ENCODE measurements around the gene FAT1. TPM values are rescaled to one million over a fixed set of nuclear protein-coding genes. Genes with fewer than 3 reads are reported as not detected.

Gene FAT1
- total RNA-seq, 1 experiment from 2014 or later, result 50.2 TPM

DNA sequence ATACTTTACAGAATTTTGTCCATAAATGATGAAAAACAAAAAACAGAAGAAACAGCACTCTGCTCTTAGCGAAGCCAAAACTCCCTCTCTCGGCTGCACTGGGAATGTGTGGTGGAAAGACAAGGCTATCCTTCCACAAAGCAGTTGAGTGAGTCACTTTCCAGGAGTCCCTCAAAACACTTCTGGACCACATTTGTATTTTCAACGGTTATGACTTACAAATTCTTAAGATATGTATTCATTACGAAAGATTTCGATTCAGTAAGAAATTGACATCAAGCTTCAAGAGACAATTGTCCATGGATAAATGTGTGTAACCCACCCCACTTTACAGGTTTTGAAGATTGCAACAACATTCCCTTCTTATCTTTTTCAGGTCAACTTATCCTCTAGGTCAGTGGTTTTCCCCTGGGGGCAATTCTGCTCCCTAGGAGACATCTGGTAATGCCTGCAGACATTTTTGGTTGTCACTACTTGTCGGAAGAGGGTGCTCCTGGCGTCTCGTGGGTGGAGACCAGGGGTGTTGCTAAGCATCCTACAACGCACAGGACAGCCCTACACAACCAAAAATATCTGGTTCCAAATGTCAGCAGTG lies 101.6 kb downstream of the FAT1 start:
- peak; percentile 74 for DNase-seq (ENCODE audit: low read depth)

DNA sequence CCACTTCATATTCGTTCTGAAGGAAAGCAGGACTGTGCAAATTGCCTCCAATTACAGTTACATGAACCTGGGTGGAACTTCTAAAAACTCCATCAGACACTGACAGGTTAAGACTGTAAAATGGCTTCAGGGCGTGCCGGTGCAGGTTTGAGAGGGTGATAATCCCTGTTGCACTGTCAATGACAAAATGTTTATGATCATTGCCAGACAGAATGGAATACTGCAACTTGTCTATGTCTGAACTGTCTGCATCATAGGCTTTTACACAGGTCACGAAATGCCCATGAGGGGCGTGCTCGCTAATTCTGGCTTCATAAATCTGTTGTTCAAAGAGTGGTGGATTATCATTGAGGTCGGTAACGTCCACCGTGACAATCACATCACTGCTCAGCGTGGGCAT lies 104.6 kb downstream of the FAT1 start:
- DNase-seq (ENCODE audit: low read depth), result no peak

DNA sequence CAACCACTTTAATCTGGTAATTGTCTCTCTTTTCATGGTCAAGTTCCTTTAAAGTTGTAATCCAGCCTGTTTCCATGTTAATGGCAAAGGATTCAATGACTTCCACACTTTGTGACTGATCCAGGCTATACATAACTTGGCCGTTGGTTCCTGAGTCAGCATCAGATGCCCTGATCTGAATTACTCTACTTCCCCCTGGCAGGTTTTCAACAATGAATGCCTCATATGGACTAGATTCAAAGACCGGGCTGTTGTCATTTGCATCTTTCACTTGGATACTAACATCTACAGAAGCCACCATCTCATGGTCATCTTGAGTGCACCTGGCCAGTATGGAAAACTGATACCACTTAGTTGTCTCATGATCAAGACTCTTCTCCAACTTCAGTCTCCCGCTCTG lies 105.7 kb downstream of the FAT1 start:
- no peak for DNase-seq (ENCODE audit: low read depth)

DNA sequence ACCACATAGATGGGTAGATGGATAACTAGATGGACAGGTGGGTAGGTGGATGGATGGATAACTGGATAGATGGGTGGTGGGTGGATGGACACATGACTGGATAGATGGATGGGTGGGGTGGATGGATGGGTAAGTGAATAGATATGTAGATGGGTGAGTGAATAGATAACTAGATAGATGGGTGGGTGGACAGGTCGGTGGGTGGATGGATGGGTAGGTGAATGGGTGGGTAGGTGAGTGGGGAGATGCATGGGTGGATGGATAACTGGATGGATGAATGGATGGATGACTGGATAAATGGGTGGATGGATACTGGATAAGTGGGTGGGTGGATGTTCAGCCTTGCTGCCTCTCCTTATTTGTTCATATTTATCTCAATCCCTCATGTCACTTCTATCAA lies 116.2 kb downstream of the FAT1 start:
- DNase-seq (ENCODE audit: low read depth), result no peak

DNA sequence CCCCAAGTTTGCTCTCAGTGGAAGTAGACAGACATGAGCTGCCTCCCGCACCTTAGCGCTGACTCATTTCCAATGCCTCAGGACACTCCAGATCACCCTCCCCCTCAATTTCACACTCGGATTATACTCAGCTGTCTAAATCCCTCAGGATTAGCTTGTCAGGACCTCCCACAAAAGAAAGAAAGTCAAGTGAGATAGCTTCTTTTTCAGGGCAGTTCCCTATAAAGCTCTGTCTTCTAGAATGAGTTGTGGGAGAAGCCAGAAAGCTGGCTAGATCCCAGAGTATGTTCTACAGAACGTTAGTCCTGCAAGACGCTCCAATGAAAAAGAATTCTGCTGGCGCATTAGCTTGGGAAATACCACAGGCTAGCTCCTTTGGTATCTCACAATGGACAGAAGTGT lies 117.1 kb downstream of the FAT1 start:
- DNase-seq (ENCODE audit: low read depth), result peak; percentile 21

DNA sequence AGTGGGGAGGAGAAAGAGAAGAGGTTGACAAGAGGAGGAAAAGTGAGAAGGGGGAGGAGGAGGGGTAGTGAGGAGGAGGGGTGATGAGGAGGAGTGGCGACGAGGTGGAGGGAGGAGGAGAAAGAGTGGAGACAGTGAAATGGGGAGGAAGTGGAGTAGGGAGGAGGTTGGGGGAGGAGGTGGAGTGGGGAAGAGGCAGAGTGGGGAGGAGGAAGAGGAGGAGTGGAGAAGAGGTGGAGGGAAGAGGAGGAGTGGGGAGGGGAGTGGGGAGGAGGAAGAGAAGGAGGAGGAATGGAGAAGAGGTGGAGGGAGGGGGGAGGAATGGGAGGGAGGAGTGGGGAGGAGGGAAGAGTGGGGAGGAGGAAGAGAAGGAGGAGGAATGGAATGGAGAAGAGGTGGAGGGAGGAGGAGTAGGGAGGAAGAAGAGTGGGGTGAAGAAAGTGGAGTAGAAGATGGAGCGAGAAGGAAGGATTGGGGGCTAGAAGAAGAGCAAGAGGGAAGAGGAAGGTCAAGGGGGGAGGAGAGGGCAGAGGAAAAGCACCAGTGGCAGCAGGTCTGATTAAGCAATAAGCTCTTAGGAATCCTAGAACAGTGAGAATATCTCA lies 118.3 kb downstream of the FAT1 start:
- DNase-seq (ENCODE audit: low read depth), result no peak

DNA sequence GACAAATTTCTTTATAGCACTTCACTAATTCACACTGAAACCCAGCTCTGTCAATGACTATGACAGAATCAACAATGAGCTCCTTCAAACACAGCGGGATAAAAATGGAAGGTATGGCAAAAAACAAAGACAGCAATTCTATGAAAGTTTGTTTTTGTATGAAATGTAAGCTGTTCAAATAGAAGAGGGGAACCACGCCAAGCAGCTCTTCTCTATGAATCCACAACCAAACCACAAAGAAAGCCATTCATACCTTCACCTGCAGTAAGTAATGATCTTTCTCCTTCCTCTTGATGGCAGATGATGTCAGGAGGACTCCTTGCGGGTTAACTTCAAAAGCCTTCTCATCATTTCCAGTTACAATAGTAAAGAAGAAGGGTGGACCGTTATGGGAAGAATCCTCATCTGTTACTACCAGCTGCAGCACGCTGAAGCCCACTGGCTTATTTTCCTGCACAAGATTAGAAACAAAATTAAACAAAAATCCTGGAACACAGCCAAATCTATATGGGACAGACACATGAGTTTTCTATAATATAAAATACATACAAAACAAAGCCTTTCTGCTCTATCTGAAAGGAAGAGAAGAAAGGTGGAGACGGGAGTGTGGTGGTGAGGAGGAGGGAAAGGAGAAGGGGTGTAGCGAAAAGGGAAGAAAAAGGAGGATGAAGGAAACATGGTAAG lies 119.4 kb downstream of the FAT1 start:
- no peak for DNase-seq (ENCODE audit: low read depth)

DNA sequence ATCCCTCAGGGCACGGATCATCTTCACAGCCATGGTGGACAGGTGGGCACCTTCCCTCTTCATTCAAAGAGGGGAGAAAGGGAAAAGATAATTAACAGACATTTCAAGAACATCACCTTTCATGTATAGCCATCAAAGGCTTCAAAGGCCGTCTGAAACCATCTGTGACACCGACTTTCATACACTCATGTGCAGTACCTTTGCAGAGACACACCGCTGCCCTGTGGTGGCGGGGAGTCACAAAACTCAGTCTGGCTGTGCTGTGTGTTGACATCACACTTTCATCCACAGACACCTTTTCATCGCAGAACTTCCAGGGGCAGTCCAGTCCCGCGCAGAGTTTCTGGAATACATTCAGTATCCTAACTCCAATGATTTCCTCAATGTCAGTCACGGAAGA lies 120.7 kb downstream of the FAT1 start:
- DNase-seq (ENCODE audit: low read depth), result no peak

DNA sequence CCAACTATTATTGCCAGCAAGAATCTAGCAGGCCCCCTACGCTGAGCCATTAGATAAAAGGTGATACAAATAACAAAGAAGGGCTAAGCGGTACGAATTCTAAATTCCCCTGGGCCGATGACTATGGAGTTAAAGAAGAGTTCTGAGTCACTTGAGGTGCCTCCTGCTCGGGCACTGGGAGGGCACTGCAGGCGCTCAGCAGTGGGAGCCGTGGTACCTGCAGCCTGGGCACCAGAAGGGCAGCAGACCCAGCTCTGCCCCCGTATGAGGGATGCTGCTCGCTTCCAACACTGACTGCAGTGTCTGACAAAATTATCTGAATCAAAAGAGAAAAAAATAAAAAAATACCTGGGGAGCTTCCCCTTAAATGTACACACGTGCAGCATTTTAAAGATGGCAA lies 124.2 kb downstream of the FAT1 start:
- DNase-seq (ENCODE audit: low read depth), result no peak

DNA sequence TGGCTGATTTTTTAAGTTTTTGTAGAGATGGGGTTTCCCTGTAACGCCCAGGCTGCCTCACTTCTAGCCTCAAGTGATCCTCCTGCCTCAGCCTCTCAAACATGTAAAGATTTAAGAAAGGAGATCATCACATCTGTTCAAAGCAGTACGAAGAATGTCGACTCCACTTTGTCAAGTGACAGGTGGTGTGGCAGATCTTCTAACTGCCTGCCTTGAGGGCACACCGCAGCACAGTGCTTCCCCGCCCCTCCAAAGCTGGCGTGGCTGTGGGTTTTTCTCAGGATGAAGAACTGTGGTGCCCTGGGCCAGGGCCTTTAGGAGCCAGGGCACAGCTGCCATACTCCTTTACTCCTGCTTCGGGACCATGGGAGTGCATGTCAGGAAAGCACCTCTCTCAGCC lies 125.0 kb downstream of the FAT1 start:
- no peak for DNase-seq (ENCODE audit: low read depth)

DNA sequence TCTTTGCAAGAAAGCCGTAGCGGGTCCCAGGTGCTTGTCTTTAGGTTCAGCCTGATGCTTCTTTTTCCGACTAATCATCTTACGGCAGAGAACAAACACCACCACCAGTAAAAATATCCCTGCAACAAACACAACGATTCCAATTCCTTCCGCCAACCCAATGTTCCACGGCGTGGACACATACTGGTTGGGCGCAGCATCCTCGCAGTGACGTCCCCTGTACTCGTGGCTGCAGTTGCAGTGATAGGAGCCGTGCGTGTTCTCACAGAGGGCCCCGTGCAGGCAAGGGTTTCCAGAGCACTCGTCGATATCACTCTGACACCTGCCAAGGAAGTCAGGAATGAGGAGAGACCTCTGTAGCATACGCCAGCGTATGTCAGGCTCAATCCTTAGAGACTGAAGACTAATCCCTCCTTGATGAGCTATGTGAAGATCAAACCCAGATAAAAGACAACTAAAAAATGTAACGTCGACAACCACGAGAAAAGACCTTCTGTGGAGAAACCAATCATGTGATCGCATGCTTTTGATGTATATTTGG lies 126.7 kb downstream of the FAT1 start:
- DNase-seq (ENCODE audit: low read depth), result no peak

DNA sequence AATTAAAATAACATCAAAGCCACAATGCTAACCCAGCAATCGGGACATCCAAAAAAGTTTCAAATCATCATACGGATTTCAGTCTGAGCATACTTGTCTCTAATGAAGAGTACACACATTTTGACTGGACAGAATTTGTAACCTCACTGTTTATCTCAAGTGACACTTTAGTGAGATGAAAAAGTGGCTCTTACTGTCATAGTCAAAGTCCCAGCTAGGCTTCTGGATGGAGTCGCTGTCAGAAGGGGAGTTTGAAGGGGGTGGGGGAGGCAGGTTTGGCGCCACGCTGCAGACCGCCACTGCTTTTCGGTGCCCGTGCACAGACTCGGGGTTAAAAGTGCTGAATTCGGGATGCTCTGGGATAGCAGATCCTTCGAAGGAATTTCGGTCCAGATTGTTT lies 127.3 kb downstream of the FAT1 start:
- no peak for DNase-seq (ENCODE audit: low read depth)

DNA sequence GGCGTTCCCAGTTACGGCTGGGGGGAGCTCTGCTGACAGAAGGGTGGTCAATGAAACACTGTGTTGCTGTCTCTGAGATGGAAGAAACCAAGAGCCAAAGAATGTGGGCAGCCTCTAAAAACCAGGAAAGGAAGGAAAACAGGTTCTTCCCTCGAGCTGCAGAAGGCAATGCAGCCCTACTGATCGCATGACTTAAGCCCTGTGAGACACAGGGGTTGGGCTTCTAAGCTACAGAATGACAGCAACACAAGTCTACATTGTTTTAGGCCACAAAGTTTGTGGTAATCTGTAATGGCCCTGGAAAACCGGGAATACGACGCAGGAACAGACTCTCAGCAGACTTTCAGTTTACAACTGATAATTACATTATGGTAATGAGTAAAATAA lies 130.1 kb downstream of the FAT1 start:
- no peak for DNase-seq (ENCODE audit: low read depth)

DNA sequence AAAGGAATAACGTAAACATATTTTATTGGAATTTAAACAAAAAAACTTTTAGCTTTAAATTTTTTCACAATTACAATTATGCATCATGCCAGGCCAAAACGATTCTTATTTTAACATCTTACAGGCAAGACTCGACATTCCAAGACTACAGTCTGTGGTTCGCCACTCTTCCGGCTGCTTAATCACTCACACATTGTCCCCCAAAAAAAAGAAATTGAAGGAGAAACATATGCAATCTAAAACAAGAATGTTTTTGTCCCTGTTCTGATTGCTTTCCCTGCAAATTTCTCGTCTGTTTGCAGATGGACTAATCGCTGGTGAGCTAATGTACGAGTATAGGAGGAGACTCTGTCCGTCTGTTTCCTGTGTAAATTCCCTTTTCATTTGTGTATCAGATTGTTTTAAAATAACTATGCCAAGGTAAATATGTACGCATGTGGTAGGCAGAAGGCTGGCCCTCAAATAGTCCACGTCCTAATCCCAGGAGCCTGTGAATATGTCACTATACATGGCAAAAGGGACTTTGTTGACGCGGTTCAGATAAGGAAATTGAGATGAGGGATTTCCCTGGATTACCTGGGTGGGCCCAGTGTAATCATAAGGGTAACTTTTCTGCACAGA lies 130.6 kb downstream of the FAT1 start:
- DNase-seq (ENCODE audit: low read depth), result no peak

DNA sequence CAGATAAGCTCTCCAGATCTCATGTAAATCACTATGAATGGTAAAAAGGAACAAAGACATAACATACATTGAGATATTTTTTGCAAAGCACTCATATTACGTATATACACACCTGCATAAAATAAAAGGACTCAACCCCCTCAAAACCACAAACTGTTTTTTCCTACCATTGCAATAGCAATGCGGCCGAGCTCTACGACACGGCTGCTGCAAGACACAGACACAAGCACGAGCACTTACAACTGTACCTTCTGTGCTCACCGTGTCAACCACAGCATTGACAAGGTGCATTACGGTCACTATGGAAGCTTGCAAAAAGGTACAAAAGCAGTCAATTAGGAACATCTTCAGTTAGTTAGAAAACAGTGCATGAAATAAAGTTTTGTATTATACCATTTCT lies 131.2 kb downstream of the FAT1 start:
- no peak for DNase-seq (ENCODE audit: low read depth)

DNA sequence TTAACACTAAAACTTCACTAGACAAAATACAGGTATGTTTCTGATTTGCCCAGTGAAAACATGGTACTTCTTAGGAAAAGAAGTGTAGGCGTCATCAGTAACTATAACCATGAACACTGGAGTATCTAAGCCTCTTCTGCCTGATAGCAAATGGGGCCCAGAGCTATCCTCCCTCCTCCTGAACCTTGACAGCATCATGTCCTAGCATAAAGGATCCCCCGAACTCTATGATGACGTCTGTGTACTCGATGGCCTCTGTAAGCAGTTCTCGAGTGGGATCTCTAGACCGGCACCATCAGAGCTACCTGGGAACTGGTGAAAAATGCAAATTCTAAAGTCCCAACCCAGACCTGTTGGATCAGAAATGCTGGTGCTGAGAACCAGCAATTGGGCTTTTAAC lies 132.0 kb downstream of the FAT1 start:
- DNase-seq (ENCODE audit: low read depth), result no peak

DNA sequence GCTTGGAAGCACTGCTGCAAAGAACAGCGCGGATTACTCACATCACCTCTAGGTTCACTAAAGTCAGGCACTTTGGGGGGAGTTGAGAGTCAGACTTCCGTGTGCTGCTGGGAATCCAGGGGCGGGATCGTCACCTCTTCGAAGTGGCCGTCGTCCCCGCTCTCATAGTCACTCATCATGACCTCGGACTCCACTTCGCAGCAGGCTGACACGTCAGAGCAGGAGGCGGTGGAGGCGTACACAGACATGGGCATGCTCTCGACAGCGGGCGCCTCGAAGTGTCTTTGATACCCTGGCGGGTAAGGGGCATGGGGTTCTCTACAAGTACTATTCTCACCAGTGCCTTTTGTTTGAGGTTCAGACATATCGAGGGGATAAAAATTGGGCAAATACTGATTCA lies 135.2 kb downstream of the FAT1 start:
- no peak for DNase-seq (ENCODE audit: low read depth)

DNA sequence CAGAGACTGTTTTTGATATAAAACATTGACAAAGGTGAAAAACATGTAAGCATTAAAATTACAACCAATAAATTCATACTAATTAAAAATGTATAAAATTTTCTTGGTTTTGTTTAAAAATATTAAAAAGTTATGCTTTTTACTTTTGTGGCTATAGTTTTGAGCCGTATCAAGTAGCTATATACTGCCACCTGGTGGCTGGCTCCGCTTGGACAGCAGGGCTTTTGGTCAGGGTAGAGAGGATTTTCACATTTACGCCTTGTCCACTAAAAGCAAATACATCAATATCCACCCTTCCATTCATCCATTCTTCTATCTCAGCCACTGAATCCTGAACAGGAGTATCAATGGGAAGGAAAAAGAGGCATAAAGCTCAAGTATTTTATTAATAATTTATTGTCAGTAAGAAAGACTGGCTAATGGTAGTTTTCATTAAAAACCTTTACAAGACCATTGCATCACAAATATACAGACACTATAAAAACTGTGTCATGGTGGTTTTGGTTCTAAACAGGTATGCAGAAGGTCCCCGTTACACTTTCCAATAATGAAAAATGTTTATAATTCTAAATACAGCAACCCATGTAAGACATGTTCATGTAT lies 136.1 kb downstream of the FAT1 start:
- peak; percentile 28 for DNase-seq (ENCODE audit: low read depth)

DNA sequence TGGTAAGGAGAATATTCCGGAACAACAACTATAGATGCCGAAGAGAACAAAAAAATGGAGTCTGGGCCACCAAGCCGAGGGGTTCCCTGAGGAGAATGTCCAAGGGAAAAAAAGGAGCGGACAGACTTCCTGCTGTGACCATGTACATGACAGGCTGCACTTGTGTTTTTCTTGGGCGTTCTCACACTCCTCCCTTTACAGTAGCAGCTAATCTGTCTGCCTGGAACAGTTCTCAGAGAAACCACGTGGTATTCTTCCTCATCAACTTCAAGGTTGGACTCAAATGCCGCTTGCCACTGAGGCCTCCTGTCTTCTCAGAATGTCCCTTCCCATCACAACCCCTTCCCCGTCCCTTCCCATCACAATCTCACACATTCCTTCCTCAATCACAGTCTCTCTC lies 137.5 kb downstream of the FAT1 start:
- DNase-seq (ENCODE audit: low read depth), result no peak

DNA sequence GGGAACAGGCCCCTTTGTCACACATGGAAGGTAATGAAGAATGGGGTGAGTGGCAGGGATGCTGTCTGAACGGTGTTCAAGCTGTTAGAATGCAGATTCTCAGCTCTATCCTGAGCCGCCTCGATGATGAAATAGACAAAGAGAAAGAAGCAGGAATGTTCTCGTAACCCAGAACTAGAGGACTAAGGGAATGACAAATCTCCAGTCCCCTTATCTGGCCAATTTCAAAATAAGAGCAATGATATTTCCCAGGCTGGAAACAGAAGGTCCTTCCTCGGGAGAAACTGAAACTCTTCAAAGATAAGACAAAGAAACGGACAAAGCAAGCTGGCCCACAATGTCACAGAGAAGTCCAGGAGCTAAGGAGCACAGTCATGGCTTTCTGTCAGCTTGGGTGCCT lies 138.7 kb downstream of the FAT1 start:
- DNase-seq (ENCODE audit: low read depth), result no peak

DNA sequence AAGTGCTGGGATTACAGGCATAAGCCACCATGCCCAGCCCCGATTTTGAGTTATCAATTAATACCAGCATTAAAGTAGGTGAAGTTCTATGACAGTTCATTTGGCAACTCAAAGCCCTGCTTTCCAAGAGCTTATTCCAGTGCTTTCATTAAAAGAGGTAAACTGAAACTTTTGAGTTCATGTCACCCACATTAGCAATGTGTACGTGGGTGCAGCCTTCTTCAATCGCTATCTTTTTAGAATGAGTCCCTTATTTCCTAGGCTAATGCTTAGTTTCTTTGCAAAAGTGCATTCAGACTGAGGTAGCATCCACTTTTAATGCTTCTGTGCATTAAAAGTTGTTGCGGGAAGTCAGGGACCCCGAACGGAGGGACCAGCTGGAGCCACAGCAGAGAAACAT lies 142.2 kb downstream of the FAT1 start:
- no peak for DNase-seq (ENCODE audit: low read depth)

DNA sequence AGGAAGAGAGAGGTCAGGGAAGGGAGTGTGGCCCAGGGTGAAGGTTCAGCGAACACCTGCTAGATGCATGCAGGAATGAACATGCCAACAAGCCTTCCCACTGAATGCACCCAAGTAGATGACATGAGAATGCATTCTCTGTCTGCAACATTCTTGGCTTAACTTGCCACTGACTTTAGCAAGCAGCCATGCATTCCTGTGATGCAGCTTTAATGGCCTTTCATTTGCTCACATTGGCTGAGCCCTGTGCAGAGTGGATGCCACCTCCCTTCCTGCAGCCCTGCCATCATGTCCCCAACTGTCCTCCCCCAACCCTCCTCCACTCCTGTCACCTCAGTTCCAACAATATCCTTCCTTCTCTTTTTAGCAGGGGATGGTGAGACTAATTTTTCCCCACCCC lies 143.0 kb downstream of the FAT1 start:
- no peak for DNase-seq (ENCODE audit: low read depth)
